GM21737 (cell line): ENCODE data around the gene CDC5L.
A peak's percentile ranks its signal among the peaks of the same experiment; 100 is the strongest.
"Not testable (repeated sequence)": the region's sequence is repeated elsewhere in the genome, so short reads cannot be mapped to it uniquely, and the experiment has no call there.

Experiments
- ATAC-seq: cut with Tn5 transposase; IDR thresholded peaks from one replicate; pipeline ENCODE4 v1.9.1; 2021; ENCODE audit warnings: mild to moderate bottlenecking, moderate library complexity; ENCODE audit not compliant: unreplicated experiment

CDC5L gene

DNA sequence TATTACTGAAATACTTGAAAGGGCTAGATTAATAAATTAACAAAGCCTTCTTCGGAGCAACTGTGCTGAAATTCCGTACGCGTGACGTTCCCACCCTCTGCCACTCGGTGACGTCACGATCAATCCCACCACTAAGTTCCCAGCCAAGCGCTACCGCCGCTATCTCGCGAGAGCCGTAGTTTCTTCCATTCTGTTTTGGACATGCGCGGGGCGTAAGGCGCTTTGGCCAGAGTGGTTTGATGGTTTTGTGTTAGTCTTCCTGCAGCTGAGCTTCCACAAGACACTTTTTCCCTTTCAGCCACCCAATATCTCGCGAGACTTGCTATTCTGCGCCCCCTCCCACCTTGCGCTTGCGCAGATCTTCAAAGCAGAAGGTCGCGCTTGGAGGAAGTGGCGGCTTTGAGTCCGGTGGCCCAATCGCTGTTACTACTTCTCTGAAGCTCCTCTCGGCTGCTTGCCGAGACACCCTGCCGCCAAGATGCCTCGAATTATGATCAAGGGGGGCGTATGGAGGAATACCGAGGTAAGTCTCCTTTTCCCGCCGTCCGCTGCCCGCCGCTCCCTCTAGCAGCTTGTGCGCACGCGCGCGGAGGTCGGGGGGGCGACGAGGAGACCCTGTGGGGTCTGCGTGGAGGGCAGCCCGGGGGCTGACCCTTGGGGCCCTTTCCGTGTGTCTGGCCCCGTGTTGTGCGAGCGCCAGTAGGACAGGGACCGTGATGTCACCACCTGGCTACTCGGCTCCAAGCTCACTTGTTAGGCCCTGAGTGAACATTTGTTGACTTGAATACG, at the start of gene CDC5L:
Gene CDC5L, plus strand, starts transcription at position 361 of the 789 bp plus-strand sequence. Its CDS starts 118 bp downstream, at position 479.
- peak; percentile 85 for ATAC-seq

DNA sequence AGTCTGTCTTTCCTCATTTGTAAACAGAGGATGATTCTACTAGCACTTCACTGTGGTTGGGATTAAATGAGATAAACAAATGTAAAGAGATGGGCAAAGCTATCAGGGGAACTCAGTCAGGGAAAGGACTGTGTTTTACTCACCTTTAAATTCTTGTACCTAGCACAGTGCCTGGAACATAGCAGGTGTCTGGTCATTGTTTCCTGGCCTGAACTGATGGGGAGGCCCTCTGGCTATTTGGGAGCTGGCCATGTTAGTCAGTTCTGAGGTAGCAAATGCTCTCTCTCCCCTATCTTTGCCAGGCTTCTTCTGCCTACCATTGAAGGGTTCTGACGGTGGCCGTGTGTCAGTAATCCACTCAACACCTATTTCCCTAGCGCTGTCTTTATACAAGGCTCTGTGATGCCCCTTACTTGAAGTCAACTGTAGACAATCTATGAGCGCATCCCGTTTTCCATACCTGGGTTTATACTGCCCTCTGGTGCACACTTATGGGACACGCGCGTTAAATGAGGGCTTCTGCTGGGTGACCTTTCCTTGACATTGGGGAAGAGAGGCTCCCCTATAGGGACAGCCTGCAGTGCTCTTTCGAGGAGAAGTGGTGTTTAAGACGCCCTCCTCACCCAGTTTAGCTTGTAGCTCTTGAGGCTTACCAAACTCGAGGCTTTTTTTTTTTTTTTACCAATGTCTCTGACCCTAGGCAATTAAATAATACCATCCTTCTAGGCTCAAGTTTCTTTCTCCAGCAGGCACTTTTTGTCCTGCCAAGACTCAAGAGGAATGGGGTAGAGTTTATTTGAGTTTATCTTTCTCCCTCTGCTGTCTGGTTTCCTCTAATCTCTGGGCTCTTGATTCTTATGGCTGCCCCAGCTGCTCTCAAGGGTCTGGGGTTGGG, 49.0 kb upstream of the CDC5L start:
- ATAC-seq: no peak

DNA sequence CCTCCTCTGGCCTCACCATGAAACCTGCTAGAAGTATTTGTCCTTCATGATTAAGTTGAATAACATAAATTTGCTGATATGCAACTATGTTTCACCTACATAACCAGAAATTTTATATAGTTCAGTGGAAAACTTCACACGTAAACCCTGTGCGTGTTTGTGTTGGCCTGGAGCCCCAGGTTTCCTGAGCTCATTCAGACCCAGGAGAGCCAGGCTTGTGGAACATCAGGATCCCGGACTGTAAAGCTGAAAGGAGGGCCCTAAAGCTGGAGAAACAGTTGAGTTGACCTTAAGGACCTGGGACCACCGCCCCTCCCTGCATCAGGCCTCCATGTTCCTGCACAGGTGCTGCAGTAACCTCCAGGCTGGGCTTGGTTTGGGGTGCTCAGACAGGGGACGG, 48.2 kb upstream of the CDC5L start:
- ATAC-seq: no peak

DNA sequence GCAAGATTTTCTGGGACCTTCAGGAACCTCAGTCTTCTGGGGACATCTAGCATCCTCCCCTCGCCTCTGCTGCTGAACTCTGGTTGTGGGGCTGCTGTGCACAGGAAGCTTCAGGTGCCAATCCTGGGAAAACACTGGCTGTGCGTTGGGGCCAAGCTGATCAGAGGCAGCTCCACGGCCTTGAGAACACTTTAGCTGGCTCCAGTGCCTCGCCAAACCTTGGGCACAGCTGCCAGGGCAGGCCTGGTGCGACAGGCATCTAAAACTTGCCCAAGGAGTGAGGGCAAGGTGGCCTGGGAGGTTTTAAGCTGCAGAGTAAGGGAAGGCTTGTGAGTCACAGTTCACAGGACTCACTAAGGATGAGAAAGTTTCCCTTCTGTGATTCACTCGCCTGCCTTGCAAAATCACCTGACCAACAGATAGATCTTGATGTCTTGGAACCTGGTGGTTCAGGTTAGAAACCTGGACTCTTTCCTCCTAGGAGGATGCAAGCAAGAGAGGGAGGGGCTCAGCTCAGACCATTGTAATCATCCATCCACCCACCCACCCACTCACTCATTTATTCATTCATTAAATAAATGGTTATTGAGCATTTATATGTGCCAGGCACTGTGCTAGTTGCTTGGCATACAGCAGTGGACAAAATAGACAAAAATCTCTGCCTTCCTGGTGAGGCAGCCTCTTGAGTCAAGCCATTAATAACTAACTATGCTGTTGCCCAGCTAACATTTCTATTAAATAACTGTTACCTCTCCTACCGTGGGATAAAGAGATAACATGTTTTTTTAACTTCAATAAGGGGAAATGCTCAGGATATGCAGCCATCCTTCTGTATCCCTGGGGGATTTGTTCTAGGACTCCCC, 47.5 kb upstream of the CDC5L start:
- no peak for ATAC-seq

GRCh38 chr6:44341095-44341890, 46.2 kb upstream of the CDC5L start:
- no peak for ATAC-seq

DNA sequence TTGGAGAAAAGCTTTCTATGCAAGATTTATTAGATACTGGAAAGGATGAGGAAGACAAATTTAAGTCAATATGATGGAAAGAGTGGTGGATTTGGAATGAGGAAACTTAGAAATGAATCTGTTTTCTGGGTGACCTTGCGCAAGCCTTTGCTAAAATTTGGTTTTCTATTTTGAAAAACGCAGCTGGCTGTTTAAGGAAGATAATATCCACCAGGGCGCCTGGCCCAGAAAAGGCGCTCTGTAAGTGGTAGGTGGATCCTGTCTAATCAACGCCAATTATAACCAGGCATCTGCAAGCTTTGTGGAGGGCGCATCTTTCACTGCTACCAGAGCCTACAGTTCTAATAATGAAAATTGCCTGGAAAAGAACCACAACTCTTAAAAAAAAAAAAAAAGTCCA, 45.5 kb upstream of the CDC5L start:
- no peak for ATAC-seq

DNA sequence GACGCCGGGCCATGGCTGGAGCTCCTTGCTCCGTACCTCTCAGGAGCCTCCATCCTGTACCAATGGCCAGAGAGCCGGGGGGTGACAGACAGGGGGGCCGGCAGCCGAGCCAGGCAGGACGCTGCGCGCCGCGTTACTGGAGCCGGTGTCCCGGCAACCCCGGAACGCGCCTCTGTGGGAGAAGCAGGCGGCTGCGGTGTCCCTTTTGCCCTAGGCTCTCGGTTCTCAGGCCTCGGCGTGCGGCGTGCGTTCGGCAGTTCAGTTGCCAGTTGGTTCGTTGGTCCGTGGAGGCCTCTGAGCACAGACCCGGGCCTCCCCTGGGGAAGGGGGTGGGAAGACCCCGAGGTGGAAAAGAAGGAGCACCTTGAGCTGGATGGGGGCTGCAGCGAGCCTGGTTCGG, 45.0 kb upstream of the CDC5L start, which contains the start of gene SPATS1:
Gene SPATS1, plus strand, starts transcription at position 162 of the 400 bp plus-strand sequence. CDS start 446 bp downstream, outside the sequence.
- ATAC-seq: no peak

DNA sequence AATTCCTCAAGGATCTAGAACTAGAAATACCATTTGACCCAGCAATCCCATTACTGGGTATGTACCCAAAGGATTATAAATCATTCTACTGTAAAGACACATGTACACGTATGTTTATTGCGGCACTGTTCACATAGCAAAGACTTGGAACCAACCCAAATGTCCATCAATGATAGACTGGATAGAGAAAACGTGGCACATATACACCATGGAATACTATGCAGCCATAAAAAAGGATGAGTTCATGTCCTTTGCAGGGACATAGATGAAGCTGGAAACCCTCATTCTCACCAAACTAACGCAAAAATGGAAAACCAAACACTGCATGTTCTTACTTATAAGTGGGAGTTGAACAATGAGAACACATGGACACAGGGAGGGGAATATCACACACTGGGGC, 40.7 kb upstream of the CDC5L start:
- not testable (repeated sequence) for ATAC-seq

GRCh38 chr6:44349904-44350649, 37.4 kb upstream of the CDC5L start:
- ATAC-seq: no peak

DNA sequence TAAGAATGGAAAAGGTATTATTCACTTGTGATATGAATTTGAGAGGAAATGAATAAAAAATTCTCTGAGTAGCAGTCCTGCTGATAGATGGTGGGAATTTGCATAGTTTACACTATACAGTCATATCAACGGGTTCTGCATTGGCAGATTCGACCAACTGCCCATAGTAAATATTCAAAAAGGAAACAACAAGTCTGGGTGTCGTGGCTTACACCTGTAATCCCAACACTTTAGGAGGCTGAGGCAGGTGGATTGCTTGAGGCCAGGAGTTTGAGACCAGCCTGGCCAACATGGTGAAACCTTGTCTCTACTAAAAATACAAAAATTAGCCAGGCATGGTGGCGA, 36.9 kb upstream of the CDC5L start:
- not testable (repeated sequence) for ATAC-seq

- ATAC-seq: no peak
Observed at GRCh38 chr6:44352259-44352658, 35.2 kb upstream of the CDC5L start.

GRCh38 chr6:44353336-44353735, 34.2 kb upstream of the CDC5L start:
- ATAC-seq: no peak

- no peak for ATAC-seq
Observed at GRCh38 chr6:44355640-44356039, 31.9 kb upstream of the CDC5L start.

GRCh38 chr6:44356487-44356886, 31.0 kb upstream of the CDC5L start:
- ATAC-seq: no peak

GRCh38 chr6:44359973-44360372, 27.5 kb upstream of the CDC5L start:
- ATAC-seq: no peak

- ATAC-seq: no peak
Observed at GRCh38 chr6:44361947-44362346, 25.6 kb upstream of the CDC5L start.

DNA sequence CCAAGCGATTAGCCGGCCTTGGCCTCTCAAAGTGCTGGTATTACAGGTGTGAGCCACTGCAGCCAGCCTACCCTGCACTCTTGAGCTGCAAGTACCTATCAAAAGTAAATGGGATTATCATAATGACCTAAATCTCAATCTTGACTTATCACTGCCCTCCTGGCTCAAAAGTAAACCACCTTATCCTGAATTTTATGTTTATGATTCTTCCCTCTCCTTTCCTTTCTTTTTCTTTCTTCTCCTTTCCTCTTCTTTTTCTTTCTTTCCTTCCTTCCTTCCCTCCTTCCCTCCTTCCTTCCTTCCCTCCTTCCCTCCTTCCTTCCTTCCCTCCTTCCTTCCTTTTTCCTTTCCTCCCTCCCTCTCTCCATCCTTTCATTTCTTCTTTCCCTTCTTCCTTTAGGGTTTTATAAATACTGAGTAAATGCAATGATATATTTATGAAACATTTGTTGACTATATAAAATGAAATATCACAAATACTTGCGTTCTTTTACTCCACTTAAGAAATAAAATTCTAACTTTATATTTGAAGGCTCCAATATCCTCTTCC, 24.1 kb upstream of the CDC5L start:
- ATAC-seq: no peak

DNA sequence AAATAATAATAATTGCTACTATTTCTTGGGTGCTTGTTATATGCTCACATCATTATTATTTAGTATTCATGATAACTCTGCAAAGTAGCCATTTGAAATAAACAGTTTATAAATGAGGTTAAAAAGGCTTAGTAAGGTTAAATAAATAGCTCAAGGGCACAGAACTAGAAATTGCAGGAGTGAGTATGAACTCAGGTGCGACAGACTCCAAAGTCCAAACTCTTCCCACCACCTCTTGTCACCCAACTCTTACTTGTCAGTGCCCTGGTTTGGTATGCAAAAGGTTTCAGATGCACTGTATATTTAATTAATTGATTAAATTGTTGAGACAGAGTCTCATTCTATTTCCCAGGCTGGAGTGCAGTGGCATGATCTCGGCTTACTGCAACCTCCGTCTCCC, 20.7 kb upstream of the CDC5L start:
- ATAC-seq: no peak

DNA sequence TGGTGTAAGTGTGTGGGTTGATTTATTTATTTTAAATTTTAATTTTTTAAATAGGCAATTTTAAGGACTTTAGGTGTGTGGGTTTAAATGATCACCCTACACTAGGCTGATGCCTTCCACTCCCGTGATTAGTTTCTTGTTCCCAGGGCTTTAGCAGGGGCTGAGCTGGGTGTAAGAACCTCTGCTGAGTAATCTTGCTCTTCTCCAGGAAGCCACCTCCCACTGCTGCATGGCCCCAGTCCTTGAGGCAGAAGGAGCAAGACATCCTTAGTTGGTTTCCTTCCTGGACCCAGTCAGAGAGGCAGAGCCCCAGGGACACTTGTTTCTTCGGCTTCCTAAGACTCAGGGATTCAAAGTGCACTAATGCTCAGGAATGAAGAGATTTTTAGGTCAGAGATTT, 19.8 kb upstream of the CDC5L start:
- no peak for ATAC-seq
